GM18520 (cell line): ENCODE data around the gene MIEF2.
A peak's percentile ranks its signal among the peaks of the same experiment; 100 is the strongest.
"Not testable (repeated sequence)": the region's sequence is repeated elsewhere in the genome, so short reads cannot be mapped to it uniquely, and the experiment has no call there.

ENCODE experiments used
- ATAC-seq: cut with Tn5 transposase; IDR thresholded peaks from one replicate; pipeline ENCODE4 v1.9.1; 2021; ENCODE audit not compliant: unreplicated experiment

The MIEF2 gene, protein sequence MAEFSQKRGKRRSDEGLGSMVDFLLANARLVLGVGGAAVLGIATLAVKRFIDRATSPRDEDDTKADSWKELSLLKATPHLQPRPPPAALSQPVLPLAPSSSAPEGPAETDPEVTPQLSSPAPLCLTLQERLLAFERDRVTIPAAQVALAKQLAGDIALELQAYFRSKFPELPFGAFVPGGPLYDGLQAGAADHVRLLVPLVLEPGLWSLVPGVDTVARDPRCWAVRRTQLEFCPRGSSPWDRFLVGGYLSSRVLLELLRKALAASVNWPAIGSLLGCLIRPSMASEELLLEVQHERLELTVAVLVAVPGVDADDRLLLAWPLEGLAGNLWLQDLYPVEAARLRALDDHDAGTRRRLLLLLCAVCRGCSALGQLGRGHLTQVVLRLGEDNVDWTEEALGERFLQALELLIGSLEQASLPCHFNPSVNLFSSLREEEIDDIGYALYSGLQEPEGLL

DNA sequence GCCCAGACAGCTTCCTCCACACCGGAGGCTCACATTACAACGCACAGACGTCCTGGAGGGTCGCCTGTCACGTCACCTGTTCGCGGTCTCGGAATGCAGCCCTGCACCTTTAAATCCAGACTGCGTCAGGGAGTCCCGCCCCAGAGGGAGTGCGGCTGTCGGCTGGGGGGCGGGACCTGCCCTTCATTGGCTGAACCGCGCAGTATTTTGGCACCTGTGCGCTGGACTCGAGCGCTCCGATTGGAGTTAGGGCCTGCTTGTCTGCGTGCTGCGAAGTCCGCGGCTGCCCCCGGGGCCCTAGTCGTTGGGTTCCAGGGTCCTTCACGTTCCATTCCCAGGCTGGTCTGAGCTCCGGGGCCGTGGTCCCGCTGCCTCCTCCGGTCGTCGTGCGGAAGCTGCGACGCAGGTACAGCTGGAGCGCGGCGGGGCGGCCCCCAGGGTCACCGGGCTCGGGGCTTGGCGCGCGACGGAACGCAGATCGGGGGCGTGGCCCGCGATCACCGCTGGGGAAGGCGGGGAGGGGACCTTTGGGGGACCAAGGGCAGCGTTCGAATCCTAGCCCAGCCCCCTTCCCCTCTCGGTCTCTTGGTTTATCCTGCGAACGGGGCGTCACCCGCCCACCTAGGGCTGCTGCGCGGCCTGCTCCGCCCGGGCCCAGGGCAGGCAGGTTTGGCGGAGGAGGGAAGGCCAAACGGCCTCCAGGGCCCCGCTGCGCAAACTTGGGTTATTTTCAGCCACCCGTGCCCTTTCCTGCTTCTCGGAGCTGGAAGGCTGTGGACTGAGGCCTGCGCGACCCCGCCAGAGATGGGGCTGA is at the start of gene MIEF2:
Gene MIEF2, plus strand, starts transcription at position 331 of the 814 bp plus-strand sequence. CDS start 2,059 bp downstream, outside the sequence.
- peak; percentile 76 for ATAC-seq

DNA sequence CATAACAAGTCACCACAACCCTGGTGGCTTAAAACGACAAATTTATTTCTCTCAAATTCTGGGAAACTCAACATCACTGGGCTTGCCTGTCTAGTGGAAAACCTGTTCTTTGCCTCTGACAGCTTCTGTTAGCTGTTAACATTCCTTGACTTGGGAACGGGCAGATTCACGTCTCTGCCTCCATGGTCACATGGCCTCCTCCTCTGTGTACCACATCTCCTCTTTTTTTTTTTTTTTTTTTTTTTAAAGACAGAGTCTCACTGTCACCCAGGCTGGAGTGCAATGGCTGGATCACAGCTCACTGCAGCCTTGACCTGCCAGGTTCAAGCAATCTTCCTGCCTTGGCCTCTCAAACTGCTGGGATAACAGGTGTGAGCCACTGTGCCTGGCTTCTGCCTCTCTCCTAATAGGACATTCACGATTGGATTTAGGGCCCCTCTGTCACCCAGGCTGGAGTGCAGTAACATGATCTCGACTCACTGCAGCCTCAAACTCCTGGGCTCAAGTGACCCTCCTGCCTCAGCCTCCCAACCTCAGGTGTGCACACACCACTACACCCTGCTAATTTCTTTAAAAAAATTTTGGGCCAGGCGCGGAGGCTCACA is 46.7 kb upstream of the MIEF2 start:
- ATAC-seq: no peak

DNA sequence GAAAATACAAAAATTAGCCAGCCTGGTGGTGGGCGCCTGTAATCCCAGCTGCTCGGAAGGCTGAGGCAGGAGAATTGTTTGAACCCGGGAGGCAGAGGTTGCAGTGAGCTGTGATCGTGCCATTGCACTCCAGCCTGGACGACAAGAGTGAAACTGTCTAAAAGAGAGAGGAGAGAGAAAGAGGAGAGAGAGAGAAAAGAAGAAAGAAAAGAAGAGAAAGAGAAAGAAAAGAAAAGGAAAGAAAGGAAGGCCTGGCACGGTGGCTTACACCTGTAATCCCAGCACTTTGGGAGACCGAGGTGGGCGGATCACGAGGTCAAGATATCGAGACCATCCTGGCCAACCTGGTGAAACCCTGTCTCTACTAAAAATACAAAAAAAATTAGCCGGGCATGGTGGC is 43.6 kb upstream of the MIEF2 start:
- not testable (repeated sequence) for ATAC-seq

DNA sequence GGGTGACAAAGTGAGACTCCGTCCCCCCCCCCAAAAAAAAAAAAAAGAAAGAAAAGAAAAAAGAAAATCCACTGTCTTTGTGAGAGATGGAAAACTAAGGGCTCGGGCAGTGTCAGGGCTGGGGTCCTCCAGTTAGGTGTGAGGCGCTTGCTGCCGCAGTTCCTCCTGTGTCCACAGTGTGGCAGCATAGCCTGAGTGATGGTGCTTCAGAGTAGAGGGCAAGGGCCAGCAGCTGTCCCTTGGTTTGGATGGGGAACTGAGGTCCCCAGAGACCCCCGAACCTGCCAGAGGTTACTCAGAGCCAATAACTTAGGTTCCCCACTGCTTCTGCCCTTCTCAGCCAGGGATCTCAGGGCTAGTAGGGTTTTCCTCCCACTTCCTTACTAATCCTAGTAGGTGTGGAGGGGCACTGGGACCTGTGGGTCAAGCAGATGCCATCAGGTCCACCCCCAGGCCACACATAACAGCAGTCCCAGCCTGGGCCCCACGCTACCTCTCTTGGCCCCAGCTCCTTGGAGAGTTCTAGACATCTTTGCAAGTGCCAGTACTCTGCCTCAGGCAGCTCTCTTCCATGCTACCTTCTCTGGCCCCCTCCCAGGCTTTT is 42.9 kb upstream of the MIEF2 start:
- ATAC-seq: no peak

DNA sequence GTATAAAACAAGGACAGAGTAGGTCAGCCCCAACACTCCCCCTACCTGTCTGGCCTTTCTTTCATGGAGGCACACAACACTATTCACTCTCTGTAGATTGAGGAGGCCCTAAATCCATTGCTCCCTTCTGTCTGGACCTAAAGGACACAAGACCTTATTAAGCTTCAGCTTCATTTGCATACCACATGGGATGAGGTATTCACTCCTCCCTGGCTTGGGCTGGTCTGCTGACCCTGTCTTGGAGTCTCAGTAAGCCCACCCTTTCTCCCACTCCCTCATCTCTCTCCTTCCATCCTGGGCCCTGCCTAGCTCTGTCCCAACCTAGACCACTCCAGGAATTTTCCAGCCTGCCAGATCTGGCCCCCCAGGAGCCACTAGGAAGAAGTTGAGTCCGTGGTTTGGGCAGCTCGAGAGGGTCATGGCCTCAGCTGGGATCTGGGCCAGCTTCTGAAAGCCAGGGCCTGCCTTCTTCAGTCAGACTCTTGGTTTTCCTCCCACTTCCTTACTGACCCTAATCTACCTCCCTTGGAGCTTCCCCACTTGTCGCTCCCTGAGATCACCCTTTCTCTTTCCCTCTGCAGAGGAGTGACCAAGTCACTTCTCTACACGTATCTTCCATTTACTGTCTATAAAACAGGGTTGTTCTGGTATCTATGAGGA is 41.6 kb upstream of the MIEF2 start:
- no peak for ATAC-seq

DNA sequence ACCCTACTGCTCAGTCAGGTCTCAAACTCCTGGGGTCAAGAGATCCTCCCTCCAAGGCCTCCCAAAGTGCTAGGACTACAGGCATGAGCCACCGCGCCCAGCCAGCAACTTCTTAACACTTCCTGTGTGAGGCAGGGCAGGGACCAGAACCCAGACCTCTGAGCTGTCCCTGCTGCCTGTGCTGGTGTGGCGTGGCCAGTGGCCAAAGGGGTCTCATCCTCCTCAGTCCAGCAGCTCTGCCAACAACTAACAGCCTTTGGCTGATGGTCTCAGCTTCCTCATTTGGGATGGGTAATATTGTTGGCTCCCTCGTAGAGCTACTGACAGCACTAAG is 36.4 kb upstream of the MIEF2 start:
- no peak for ATAC-seq

DNA sequence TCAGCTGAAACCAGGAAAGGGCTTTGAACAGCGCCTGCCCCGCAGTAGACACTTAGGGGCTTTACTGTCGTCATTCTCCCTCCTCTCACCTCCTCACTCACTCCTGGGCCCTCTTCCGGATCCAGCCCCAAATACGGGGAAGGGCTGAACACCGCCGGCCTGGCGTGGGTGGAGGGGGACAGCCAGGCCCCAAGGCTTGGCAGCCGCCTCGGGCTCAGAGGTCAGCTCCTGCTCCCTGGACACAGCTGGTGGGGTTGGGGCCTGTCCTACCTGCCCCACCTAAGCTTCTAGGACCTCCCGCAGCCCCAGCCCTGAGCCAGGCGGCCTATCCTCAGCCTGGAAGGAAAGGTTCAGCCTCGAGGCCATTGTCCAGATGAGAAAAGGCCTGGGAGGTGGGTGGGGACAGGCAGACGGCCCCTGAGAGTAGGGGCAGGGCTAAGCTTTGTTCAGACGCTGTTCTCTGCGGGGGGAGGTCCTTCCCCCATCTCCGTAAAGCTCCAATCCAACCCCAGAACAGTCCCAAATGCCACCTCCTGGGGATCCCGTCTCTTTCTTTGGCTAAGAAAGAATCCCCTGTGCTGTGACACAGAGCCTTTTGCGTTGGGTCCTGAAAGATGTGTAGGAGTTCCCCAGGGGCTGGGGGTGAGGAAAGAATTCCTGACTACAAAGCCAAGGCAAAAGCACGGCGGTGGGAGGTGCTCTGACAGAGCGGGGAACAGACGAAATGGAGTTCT is 35.9 kb upstream of the MIEF2 start:
- ATAC-seq: no peak

DNA sequence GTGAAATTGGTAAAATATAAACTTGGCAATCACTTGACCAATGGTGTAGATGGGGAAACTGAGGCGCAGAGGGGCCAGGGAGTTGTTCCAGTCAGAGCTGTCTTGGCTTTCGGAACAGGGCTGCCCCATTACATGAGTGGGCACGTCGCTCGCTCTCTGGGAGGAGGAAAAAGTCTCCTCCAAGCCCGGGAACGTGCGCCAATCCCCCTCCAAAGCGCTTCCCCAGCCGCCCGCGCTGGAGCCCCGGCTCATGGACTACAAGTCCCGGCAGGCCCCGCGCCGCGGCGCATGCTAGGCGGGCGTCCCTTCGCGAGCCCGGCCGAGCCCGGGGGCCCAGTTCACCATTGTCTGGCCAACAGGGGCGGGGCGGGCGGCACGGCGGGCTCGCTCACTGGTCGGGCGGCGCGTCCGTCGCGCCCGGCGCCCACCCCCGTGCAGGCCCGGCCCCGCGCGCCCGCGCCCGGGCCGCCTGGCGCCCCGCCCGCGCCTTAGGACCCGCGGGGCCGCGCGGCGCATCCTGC is 35.3 kb upstream of the MIEF2 start, which contains the start of gene LLGL1:
Gene LLGL1, plus strand, starts transcription at position 515 of the 521 bp plus-strand sequence. CDS start 48 bp downstream, outside the sequence.
- ATAC-seq: peak; percentile 84

DNA sequence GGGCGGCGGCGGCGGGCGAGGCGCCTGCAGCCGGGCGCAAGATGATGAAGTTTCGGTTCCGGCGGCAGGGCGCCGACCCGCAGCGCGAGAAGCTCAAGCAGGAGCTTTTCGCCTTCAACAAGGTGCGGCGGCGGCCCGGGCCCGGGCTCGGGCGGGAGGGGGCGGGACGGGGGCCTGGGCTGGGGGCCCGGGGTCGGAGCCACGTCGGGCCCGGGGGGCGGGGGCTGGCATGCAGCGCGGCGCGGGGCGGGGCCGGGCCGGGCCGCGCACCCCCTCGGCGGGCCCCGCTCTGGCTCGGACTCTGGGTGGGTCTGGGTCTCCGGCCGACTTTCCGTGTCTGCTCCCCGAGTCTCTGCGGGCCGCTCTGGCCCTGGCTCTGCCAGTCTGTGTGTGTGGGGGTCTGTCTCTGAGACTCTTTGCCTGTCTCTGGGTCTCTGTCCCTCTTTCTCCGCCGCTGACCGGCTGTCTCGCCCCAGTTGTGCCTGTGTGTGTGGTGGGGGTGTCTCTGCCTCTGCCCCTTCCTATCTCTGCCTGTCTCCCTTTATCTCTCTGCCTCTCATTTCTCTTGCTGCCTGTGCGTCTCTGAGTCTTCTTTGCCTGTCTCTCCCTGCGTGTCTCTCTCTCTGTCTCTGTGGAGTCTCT is 34.7 kb upstream of the MIEF2 start:
- no peak for ATAC-seq

DNA sequence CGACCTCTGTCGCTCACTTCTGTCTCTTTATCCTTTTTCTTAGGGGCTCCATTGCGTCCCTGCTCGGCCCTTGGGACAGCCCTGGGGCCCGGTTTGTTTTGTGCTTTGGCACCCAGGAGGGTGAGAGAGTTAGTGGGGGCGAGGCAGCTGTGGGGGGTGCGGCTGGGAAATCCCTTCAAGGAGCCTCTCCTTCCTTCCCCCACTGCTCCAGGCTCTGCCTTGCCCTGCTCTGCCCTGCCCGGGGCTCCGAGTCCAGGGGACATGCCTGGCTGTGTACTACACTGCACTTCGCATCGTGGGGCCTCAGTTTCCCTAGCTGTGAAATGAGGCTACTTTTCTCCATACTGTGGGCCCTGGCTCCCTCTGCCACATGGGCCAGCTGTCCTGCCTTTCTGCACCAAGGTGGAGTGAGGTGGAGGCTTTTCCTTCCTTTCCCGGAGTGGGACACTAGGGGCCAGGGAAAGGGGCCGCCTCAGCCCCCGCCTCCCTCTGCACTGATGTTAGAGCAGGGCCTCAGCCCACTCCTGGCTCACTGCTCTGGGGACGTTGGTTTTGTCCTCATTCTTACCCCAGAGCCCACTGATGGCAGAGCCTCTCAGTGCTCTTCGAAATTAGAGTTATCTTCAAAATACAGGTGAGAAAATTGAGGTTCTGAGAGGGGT is 34.0 kb upstream of the MIEF2 start:
- no peak for ATAC-seq

DNA sequence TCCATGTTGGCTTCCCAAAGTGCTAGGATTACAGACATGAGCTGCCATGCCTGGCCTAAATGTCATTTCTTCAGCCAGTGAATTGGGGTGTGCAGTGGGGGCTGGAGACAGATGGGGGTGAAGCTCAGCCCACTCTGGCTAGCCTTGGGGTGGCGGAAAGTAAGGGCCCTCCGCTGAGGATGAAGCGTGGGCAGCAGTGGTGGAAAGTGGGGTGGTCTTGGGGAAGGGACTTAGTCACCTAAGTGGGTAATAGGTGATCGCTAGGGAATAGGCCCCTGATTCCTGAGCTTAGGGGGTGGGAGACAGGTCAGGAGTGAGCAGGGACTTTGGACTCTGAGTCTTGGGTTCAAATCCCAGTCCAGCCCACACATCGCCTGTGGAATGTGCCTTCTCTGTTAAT is 32.8 kb upstream of the MIEF2 start:
- ATAC-seq: no peak

DNA sequence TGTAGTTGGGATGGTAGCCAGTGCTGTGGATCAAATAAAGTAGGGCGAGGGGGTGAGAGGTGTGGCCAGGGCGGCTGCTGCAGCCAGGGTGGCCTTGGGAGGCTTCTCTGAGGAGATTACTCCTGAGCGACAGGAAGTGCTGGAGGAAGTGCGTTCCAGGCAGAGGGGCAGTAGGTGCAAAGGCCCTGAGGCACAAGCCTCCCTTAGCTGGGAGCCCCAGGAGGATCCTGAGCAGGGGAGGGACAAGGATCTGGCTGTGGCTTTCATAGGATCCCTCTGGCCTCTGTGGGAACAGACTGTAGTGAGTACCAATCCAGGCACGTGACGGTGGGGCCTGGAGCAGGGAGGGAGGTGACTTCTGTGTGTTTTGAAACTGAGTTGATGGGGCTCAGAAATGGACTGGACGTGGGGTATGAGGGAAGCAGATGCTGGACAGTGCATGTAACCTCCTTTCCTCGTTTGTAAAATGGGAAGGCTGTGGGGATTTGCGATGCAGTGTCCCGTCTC is 32.2 kb upstream of the MIEF2 start:
- no peak for ATAC-seq

DNA sequence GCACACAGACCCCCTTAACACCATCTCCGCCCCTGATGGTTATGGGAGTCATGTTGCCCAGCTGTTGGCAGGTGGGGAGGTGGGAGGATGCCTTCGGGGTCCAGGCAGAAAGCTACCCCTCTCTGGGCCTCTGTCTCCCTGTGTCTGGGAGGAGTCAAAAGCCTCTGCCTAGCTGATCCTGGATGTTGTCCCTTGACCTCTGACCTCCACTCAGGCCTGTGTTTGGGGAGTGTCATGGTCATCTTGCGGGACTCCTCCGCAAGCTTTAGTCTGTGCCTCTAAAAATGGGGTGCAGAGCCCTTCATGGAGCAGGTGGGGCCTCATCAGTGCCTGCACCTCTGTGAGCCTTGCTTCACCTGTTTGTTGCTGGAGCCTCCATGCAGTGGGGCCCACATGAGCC is 31.2 kb upstream of the MIEF2 start:
- ATAC-seq: no peak

DNA sequence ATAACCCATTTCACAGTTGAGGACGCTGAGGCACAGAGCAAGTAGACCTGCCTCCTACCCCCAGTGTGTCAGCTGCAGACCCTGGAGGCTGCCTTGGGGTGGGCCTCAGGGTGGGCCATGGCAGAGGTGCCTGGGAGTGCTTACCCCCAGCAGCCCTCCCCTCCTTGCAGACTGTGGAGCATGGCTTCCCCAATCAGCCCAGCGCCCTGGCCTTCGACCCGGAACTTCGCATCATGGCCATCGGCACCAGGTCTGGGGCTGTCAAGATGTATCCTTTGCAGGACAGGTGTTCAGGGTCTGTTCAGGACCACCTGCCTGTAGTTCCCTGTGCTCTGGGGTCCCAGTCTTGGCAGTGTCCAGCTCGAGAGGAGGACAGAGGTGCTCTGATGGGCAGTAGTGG is 30.7 kb upstream of the MIEF2 start:
- ATAC-seq: no peak

DNA sequence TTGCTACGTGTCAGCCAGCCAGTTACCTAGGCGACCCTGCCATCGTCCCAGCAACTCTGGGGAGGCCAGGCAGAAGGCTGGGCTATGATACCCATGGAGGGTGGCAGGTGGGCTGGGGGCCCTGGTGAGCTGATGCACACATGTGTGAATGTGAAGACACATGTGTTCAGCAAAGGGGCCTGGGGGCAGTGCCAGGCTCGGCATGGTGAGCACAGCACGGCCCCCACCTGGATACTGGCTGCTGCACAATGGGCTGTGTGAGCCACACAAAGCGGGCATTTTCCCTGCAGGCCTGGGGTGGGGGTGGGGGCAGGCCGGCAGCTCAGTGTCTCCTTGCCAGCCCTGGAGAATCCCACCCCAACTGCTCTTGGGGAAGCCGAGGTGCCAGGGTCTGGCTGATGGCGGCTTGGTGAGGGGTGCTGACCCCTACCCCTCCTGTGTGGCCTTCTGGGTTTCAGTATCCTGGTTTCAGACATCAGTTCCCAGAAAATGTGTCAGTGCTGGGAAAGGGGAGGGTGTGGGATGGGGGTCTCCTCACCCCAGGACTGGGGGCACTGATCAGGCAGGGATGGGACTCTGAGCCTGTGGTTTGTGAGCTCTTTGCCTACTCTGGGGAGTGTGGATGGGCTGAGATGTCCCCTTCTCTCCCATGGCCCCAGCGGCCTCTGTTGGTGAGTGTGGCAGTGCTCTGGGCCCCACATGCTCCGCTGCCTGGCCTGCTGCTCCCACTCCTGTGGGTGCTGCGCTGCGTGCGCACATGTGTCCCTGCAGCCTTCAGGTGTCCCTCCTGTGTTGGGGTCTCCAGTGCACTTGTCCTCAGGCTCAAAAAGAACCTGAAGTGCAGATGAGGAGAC is 29.9 kb upstream of the MIEF2 start:
- ATAC-seq: no peak

DNA sequence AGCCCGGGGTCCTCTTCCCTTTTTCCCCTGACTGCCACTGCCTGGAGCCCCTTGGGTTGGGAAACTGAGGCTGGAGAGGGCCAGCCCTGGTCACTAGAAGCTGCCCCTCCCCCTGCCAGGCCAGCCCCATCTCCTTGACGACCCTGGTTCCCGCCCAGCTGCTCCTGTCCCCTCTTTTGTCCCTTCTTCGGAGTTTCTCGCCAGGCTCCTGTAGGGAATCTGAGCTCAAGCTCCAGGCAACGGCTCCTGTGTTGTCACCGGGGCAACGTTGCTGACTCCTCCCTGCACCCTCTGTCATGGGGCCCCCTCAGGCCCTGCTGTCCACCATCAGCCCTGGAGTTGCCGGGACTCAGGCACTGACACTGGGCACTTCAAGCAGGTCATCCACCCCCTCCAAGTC is 29.3 kb upstream of the MIEF2 start:
- ATAC-seq: no peak

DNA sequence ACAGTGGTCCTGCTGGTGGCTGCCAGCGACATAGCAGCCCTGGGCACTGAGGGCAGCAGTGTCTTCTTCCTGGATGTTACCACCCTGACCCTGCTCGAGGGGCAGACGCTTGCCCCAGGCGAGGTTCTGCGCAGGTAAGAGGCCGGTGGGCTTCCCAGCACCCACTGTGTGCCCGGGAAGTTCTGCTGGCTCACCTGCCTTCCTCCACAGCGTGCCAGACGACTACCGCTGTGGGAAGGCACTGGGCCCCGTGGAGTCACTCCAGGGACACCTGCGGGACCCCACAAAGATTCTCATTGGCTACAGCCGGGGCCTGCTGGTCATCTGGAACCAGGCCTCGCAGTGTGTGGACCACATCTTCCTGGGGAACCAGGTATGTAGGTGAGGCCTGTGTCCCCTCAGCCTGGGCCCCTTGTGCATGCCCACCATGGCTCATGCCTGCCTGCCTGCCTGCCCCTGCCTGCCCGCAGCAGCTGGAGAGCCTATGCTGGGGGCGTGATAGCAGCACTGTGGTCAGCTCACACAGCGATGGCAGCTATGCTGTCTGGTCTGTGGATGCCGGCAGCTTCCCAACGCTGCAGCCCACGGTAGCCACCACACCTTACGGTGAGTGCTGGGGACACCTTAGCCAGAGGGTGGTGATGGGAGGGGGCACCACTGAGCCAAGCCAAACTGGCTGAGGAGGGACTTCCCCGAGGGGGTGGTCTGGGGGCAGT is 26.5 kb upstream of the MIEF2 start:
- no peak for ATAC-seq
